Measurements from ENCODE around the gene DLG4.
"Not testable (repeated sequence)": the region's sequence is repeated elsewhere in the genome, so short reads cannot be mapped to it uniquely, and the experiment has no call there.

DLG4 gene

DNA sequence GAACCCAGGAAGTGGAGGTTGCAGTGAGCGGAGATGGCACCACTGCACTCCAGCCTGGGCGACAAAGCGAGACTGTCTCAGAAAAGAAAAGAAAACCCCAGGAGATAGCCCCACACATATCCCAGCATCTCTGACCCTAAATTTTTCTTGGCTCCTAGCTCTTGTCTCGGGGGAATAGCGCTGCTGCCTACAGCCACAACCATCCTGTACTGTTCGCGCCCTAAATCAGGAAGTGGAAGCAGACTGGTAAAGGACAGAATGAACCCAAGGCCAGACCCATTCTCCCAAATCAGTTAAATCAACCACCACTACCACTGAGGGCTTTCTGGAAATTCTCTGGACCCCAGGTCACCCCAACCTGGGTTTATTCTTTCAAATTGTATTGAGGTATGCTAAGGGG lies 30.2 kb upstream of the DLG4 start:
- FAIRE-seq (no peak), DNase-seq (ENCODE audit: low spot score) (no peak)

DNA sequence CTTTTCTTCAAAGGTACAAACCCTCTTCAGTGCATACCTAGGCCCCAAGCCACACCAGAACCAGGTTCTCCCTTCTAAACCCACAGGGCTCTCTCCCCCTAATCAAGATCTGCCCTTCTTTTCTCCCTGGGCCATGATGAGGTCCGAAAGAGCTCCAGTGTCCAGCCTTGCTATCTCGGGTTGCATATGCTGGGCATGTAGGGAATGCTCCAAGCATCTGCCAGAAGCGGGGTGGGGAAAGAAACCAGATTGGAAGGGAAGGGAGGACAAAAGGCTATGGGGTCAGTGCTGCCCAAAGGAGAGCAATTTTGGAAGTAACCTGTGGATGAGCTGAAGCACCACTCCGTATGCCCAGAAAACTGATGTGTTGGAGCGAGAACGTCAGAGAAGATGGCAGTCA lies 29.6 kb upstream of the DLG4 start:
- FAIRE-seq: no peak
- no peak for DNase-seq (ENCODE audit: low spot score)

DNA sequence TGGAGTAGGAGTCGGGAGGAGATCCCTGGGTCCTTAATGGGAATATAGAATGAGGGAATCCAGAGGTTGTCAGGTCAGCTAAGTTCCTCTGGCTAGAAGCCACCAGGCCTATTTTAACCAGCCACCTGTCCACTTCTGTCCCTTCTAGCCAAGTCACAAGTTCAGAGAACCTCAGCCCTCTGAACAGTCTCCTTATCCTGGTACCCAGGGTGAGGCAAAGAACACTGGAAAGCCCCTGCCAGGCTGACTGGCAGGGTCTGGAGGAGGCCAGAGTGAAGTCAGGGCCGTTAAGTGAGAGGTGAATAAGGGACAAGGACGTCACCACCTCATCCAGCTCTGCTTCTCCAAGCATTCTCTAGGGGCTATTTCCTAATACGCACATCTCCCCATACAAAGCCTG lies 29.2 kb upstream of the DLG4 start:
- no peak for DNase-seq (ENCODE audit: low spot score)

DNA sequence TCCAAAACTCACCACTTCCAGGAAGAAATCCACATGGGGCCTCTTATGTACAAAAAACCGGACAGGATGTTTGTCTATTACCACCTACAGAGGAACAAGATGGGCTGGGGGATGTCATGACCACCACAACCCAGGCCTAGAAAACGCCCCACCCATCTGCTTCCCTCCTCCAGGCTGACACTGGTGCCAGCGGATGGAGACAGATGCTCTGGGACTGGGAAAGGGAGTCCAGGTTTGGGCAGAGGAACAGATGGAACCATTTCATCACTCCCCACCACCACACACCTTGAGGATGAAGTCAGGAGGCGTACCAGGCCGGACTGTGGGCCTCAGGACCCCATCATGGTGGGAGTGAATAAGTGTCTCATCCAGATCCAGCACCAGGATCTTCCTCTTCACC lies 27.1 kb upstream of the DLG4 start:
- FAIRE-seq (no peak), DNase-seq (ENCODE audit: low spot score) (no peak)

More for the DNA sequence above, 29.2 kb upstream of the DLG4 start:
- no peak for FAIRE-seq

DNA sequence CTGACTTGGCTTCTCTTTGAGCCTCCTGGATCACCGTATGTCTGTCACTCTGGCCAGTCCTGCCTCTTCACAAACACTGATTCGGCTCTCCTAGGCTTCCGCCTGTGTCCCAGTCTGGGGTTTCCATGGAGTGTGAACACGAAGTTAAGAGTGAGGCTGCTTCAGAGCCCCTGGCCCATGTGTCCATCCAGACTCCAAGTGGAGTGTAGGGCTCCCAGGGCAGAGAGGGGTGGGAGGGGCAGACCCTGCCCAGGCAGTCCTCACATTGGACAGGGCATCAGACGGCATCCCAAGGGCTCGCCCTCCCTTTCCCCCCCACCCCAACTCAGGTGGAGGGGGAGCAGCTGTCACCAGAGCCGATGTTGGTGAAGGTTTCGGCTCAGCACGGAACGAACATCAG lies 24.2 kb upstream of the DLG4 start:
- not testable (repeated sequence) for DNase-seq (ENCODE audit: low spot score); FAIRE-seq

DNA sequence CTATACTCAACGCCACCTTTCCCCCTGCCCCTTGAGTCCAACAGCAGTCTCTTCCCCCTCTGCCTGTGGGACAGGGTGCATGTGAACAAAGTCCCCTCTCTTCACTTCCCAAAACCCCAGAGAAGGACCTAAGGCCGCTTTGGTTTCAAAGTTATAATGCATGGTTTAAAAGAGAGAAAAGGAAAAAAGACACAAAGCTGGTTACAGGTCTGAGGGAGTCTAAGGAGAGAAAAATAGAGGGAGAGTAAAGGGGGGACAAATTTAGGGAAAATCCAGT lies 23.8 kb upstream of the DLG4 start:
- no peak for FAIRE-seq
- DNase-seq (ENCODE audit: low spot score): no peak

DNA sequence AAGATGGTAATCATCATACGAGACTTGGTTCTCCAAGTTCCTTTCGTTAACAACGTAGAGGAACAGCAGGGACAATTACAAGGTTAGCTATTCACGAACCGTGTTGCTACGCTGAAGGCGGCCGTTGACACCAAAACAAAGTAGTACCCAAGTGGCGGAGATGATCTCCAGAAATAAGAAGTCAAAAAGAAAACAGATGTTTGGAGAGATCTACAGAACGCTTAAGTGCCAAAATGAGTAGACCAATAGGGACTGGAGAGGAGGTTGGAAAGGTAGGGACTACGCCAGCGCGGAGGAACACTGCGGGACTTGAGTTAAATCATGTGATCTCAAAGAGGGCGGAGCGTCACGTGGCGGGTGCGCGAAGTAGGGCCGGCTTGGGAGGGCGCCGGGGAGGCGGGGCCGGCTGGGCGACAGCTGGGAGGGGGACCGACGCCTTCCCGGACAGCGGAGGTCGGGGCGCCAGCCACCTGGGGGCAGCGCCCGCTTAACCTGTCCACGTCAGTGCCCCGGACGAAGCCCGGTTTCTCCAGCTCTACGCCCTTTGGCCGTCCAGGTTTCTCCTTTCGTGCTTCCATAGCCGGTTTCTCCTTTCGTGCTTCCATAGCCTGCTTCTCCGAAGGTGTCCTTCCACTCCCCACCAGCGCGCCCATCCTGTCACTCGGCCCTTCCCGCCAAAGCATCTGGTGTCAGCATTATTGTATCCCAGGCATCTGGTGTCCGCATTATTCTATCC lies 23.2 kb upstream of the DLG4 start:
- DNase-seq (ENCODE audit: low spot score) (peak; percentile 79), FAIRE-seq (no peak)

DNA sequence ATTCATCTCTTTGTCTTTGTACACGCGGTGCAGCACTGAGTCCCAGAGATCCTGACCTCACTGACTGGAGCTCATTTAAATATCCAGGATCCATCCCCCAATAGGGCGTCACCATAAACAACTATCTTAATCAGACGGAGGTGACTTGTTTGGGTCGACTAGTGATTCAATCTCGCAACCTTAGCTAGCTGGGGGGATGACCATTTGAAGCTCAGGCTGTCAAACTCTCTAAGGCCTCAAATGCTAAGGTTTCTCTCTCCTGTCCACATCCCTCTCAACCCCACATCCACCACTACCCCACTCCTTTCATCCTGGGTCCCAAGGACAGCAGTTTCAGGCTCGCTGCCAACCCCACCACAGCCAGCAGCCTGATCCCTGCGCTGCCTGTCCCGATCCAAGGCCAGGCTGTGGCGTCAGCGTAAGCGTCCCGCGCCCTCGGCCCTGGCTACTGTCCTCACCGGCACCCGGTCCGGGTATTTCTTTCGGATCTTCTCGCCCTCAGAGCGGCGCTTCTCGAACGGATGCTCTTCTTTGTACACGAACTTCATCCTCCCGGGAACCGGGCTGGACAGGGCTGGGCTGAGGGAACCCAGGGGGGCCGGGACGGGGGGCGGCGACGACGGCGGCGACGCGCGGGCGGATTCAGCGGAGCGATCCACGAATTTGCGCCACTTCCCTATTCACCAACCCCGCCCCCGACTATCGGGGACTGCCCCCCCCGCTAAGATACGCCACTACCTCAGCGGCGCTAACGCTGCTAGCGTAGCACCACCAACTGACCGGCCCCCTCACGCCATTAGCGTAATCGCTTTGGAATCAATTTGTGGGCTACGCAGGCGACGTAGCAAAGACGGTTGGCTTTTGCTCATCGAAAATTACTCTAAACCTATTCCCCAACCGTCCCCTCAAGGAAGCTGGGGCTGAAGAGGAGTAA lies 22.4 kb upstream of the DLG4 start, which contains the start of gene GABARAP:
Gene GABARAP, minus strand, starts transcription at position 667 of the 934 bp plus-strand sequence. Its CDS starts 119 bp downstream, at position 548.
- no peak for FAIRE-seq
- DNase-seq (ENCODE audit: low spot score): peak; percentile 72

DNA sequence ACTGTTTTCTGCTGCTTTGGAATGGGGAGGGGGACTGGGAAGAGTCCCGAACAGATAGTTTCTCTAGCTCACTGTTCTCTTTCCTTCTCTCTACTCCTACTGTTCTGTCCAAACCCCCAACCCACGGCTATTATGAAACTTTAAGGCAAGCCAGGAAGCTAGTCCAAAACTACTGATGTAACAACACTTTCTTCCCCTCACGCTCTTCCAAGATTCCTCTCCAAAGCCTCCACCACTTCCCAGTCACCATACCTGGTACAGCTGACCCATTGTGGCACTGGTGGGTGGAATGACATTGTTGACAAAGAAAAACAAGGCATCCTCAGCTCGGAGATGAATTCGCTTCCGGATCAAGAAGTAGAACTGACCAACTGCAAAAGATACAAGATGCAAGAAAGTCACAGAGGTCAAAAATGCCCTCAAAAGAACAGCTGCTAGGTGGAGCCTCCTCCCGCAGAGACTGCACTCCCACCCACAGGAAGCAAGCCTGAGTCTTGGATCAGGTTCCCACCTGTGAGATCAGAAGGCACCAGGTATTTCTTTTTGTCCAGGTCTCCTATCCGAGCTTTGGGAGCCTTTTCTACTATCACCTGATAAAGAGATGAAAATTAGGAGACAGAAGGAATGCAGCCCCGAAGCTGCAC lies 21.6 kb upstream of the DLG4 start:
- no peak for DNase-seq (ENCODE audit: low spot score)
- FAIRE-seq: no peak

DNA sequence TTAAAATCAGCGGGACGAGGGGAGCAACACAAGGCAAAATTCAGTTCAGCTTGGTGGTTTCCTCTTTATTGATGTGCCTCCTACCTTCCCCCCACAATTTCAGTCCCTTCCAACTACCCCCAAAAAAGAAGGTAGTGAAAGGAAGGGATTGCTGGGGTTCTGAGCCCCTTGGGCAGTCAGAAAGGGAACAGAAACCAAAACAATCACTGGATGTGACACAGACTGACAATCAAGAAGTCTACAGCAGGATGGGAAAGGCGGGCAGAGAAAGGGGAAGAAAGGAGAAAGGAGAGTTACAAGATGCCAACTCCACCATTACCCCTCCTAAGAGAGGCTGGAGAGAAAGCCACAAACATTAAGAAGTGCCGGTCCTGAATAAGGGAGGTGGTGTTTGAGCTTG lies 20.7 kb upstream of the DLG4 start:
- DNase-seq (ENCODE audit: low spot score) (no peak), FAIRE-seq (no peak)

DNA sequence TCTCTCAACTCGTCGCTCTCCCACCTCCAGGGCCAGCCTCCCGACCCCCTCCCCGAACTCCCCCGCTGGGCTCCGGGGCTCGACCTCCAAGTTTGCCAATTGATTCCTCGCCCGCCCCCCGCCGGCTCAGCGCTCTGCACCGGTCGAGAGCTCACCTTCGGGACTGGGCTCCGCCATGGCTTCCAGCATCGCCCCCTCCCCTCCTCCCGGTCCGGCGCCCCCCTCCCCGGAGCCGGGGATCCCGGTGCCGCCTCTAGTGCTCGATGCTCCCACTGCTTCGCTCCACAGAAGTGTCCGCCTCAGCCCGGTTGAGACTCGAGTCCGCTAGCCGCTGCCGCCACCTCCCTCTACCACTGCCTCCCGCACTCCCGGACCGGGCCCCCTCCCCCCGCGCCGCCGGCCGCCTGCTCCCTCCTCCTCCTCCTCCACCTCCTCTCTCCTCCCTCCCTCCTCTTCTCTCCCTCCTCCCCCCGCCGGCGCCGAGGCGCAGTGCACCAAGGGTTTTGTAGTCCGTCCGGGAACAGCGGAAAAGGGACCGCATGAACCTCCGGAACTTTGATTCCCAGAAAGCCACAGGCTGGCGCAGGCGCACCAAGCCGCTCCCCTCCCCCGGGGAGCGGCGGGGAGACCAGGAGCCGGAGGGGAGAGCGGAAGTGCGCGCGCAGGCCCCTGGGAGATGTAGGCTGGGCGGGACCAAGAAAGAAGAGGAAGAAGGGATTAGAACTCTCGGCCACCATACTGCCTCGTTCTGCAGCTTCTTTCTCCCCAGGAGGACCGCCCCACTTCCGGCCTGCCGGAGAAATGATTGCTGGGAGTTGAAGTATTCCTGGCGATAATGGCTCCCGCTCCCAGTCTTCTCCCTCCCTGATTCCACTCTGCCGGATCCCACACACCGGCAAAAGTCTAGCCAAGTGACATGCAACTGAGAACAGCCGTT lies 19.7 kb upstream of the DLG4 start, which contains the start of gene PHF23:
Gene PHF23, minus strand, starts transcription at position 367 of the 937 bp plus-strand sequence. Its CDS starts 178 bp downstream, at position 189.
- FAIRE-seq (no peak), DNase-seq (ENCODE audit: low spot score) (peak; percentile 95)

DNA sequence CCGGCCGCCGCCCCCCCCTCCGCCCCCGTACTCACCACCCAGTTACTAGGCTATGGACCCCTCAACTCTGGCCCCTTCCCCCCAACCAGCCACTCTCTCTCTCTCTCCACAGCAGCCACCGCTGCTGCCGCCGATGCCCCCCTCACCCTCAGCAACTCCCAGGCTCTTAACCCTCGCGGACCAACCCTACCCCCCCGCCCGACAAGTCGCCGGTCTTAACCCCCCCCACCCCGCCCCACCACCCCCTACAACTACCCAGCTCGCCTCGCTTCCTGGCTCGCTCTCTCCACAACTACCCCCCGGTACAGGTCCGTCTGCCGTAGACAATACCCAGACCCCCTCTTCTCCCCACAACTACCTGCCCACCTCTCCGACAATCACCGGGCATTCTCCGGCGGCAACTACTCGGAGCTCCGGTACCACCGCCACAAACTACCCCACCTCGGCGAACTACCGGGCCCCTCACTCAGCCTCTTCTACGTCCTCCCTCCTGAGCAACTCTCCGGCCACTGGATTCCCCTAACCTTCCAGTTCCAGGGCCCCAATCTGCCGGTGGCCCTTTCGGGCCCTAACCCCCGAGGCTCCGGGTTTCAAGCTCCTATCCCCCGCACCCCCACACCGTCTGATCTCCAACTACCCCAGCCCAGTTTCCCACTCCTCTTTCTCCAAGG lies 18.9 kb upstream of the DLG4 start:
- peak; percentile 23 for DNase-seq (ENCODE audit: low spot score)

DNA sequence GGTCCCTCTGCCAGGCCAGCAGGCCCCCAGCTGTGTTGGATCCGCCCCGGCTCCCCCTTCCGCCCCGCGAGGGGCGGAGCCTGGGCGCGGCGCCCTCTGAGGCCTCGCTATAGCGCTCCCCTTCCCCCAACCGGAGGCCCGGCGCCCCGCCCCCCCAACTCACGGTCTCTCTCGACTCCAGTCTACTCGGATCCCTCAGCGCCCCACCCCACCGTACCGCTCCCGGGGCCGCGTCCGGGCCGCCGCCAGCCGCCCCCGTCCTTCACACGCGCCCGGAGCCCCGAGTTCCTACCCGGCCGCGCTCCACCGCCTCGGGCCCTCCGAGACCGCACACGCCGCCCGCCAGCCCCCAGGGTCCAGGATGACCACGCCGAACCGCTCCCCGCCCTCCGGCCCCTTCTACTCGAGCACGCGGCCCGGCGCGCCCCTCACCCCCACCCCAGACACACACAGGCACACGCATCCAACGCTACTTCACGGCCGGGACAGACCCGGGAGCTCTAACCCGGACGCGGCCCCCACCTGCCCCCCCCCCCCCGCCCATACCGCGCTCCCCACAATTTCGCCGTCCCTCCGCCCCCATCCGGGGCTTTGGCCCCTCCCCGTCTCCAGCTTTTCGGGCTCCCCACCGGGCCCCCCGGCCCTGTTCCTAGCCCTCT lies 18.3 kb upstream of the DLG4 start:
- FAIRE-seq (no peak), DNase-seq (ENCODE audit: low spot score) (peak; percentile 54)

More for the DNA sequence above, 18.9 kb upstream of the DLG4 start:
- FAIRE-seq: no peak

DNA sequence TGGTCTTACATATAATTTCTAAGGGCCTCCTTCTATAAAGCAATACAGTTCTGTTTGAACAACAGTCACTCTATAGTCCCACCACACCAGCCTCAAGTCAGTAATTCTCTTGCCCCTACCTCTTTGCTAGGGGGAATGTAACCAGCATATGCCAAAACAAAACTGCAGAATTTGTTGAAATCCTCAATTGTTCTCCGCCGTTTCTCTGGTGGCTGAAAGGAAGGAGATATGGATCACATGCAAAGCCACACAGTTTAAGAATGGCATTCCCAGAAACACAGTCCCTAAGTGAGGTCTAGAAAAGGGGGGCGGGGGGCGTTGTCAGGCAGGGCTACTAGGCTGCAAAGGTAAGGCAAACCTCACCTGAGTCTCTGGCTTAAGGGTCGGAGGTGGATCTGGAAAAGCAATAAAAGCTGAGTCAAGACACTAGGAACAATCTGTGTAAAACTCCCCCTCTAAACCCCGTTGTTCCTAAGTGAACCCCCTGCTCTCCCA lies 17.7 kb upstream of the DLG4 start:
- DNase-seq (ENCODE audit: low spot score) (no peak), FAIRE-seq (no peak)

DNA sequence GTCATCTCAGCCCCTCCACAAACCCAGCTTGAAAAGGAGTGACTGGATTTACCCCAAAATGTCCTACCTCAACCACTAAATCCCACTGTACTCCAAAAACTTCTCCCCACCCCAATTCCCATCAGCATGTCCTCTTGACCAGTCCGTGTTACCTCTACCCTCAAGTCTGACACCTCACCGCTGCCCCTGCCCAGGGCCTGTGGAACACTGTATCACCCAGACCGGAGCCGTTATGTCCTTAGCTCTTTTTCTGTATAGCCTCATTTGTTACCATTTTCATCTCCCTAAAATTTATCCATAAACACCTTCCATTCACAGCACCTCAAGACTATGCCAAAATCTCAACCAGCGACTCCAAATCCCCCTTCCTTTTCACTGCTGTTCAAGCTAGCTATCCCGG lies 17.2 kb upstream of the DLG4 start:
- FAIRE-seq (no peak), DNase-seq (ENCODE audit: low spot score) (no peak)

DNA sequence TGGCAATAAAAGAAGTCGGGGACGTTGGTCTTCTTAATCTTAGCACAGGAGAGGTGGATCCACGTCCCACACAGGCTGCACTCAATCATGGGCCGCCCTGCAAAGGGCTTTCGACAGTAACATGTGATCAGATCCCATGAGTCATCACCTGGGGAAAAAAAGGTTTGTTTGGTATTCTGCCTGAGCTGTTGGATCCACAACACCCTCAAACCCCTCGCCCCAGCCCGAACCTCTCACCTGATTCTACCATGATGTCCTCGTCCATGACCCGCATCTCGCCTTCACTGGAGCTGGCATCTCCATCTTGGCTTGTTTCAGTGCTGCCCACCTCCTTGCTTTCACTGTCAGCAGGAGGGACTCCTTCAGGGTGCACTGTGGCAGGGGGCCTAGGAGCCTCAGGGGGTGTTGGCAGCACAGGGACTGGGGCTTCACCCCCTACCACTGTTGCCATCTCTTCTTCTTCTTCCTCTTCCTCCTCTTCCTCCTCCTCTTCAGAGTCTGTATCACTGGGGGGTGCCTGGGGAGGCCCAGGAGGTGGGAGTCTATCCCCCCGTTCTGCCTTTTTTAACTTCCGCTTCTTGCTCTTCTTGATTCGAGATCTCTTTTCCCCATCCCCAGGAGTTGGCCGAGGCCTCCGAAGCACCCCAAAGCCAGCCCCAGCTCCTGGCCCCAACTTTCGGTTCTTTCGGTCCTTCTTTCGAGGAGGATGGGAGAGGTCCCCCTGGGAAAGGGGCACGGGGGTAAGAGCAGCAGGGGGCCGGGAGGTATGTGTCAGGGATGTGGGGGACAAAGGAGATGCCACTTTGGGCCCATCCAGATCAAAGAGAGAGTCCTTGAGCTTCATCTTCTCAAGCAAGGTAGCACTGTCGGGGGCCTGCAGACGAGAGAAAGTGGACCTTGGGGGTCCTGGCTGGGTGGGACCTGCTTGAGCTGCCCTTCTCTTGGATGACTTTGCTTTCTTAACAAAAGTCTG lies 16.3 kb upstream of the DLG4 start:
- FAIRE-seq (no peak), DNase-seq (ENCODE audit: low spot score) (no peak)

DNA sequence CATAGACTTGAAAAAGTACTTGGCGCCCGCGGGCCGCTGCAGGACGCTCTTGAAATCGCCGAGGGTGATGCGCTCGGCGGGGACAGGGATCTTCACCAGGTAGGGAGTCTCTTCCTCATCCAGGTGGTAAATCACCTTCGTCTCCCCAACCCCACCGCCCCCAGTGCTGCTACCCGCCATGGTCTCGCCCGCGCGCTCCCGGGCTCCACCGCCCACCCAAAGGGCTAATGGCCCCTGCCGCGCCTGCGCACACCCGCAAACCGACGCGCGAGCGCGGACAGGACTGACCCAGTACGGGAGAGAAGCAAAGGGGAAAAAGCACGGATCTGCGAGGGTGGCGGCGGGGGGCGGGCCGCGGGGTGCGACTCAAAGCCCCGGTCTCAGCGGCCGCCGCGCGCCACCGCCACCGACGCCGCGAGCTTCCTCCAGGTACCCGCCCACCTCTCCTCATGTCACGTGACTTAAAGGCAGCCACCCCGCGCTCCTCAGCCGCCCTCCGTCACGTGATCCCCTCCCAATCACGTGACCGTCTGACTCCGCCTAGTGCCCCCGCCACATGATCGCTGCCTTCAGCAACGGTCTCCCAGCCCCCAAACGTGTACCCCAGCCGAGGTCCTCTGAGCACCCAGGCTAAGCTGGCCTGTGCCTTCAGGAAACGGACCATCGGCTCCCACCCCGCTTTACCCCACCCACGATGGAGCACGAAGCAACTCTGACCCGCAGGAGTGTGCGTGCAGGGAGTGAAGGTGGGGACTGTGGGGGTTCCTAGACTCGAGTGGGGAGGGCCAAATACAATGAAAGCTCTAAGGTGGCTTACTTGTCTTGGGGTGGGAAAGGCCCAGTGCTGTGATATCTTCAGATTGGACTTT lies 14.7 kb upstream of the DLG4 start, which contains the start of gene DVL2:
Gene DVL2, minus strand, starts transcription at position 435 of the 869 bp plus-strand sequence. Its CDS starts 255 bp downstream, at position 180.
- DNase-seq (ENCODE audit: low spot score) (peak; percentile 87), FAIRE-seq (peak; percentile 93)
